GM12892 (cell line): ENCODE measurements around the gene MN1.

Source experiments
- POLR2A ChIP-seq: IDR thresholded peaks from 2 replicates; pipeline ENCODE4 v1.6.1; 2011; ENCODE audit warnings: low read depth, low read length, control low read depth
- POLR2AphosphoS5 ChIP-seq: IDR thresholded peaks from 2 replicates; pipeline ENCODE4 v1.6.1; 2011; ENCODE audit warnings: low read depth, low read length, control low read depth
- TAF1 ChIP-seq: IDR thresholded peaks from 2 replicates; pipeline ENCODE4 v1.6.1; 2011; ENCODE audit warnings: low read depth, mild to moderate bottlenecking, control low read depth, low read length, borderline replicate concordance

GRCh38 chr22:27737521-27737920 lies 64.0 kb downstream of the MN1 start:
- TF ChIP-seq POLR2A (no peak), TAF1 (no peak), POLR2AphosphoS5 (no peak)
